Left lung (tissue), 10 donors: ENCODE results near the gene LSM2. TPM values are rescaled to one million over a fixed set of nuclear protein-coding genes. Genes with fewer than 3 reads are reported as not detected.

ENCODE experiments used
- ATAC-seq: fragments of 200-7000 bp; cut with Tn5 transposase; one replicate; pipeline ENCODE4 v1.9.1; 2020; ENCODE audit warnings: moderate library complexity
- DNase-seq, 4 donors: peaks; one replicate each; pipeline ENCODE4 v3.0.0-alpha.2; 2013 to 2020
- H3K27ac ChIP-seq, 2 donors: fragments of 200-600 bp; sonication (generic) in 1 of 2; one replicate each; pipeline versions ENCODE4 v1.5.0 to v1.8.0; 2020 to 2021
- H3K27me3 ChIP-seq, 2 donors: fragments of 200-600 bp; sonication (generic) in 1 of 2; one replicate each; pipeline versions ENCODE4 v1.5.0 to v1.8.0; 2020 to 2021
- H3K36me3 ChIP-seq, 2 donors: fragments of 200-600 bp; sonication (generic) in 1 of 2; one replicate each; pipeline versions ENCODE4 v1.5.0 to v1.8.0; 2020 to 2021
- H3K4me1 ChIP-seq, 2 donors: fragments of 200-600 bp; one replicate each; pipeline ENCODE4 v1.8.0; 2021
- H3K4me3 ChIP-seq, 2 donors: fragments of 200-600 bp; sonication (generic) in 1 of 2; one replicate each; pipeline versions ENCODE4 v1.5.0 to v1.8.0; 2020 to 2021; ENCODE audit warnings: mild to moderate bottlenecking in 1 of 2
- H3K9me3 ChIP-seq, 2 donors: fragments of 200-600 bp; sonication (generic) in 1 of 2; one replicate each; pipeline versions ENCODE4 v1.5.0 to v1.8.0; 2020 to 2021
- intact Hi-C, 2 donors: fragments of 100-400 bp; cut with DNase I; formaldehyde crosslinking; loops; one replicate each; pipeline versions ENCODE4 v1.11.2 to v1.14.2; 2022
- polyA plus RNA-seq, 6 donors: library from polyadenylated mRNA; unstranded; fragments of 120-200 nt; gene quantifications; one replicate each; pipeline ENCODE4 v1.2.1, GENCODE V29; 2013; ENCODE audit not compliant: insufficient read length in 6 of 6
- total RNA-seq, 2 donors: library from RNA; stranded (reverse); fragmentation: NEBNext Ultra II Directional; extraction: Animal tissue kit (Norgen Biotek cat#: 25700); gene quantifications; one replicate each; pipeline ENCODE4 v1.2.1, GENCODE V29; 2021
- TF ChIP-seq, protein P1 (sequence below), 2 donors: fragments of 200-600 bp; sonication (generic) in 1 of 2; IDR thresholded peaks; one replicate each; pipeline versions ENCODE4 v1.5.0 to v1.8.0; 2021; ENCODE audit warnings: antibody characterized with exemption in 2 of 2
- donor health status: DM: no; HTN: yes; CAD: no.
- donor health status: DM: no; HTN: no; CAD: no.

Gene LSM2
- total and polyA plus RNA-seq, 8 donors = 38.7 to 88.5 (median 81.7) TPM

- no peaks in the 10 kb centered on the region for H3K9me3 ChIP-seq
- no peaks in the 10 kb centered on the region for H3K27me3 ChIP-seq
- DNase-seq (peak in 1 of 4 donors; percentile 8), ATAC-seq (no peak)
- H3K4me3 ChIP-seq = no peak overlapping the region
- intact Hi-C loops = no loop called here
- TF ChIP-seq, protein P1, sequence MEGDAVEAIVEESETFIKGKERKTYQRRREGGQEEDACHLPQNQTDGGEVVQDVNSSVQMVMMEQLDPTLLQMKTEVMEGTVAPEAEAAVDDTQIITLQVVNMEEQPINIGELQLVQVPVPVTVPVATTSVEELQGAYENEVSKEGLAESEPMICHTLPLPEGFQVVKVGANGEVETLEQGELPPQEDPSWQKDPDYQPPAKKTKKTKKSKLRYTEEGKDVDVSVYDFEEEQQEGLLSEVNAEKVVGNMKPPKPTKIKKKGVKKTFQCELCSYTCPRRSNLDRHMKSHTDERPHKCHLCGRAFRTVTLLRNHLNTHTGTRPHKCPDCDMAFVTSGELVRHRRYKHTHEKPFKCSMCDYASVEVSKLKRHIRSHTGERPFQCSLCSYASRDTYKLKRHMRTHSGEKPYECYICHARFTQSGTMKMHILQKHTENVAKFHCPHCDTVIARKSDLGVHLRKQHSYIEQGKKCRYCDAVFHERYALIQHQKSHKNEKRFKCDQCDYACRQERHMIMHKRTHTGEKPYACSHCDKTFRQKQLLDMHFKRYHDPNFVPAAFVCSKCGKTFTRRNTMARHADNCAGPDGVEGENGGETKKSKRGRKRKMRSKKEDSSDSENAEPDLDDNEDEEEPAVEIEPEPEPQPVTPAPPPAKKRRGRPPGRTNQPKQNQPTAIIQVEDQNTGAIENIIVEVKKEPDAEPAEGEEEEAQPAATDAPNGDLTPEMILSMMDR (IDR thresholded peaks at IDR 0.05) = no peak
- H3K27ac ChIP-seq = peak overlapping the region in 1 of 2 donors; percentile 96
- H3K36me3 ChIP-seq = peaks cover 0 to 26% of the 10 kb centered on the region in 2 donors
- peaks cover 15 to 45% of the 10 kb centered on the region in 2 donors for H3K4me1 ChIP-seq
Observed at GRCh38 chr6:31797588-31797987, 9.2 kb downstream of the LSM2 start.

GRCh38 chr6:31796993-31797385 lies 9.8 kb downstream of the LSM2 start:
- DNase-seq (no peak), ATAC-seq (no peak)
- H3K9me3 ChIP-seq = no peaks in the 10 kb centered on the region
- intact Hi-C loops = no loop called here
- H3K27me3 ChIP-seq = no peaks in the 10 kb centered on the region
- peak overlapping the region; percentile 7 to 96 for H3K27ac ChIP-seq
- H3K36me3 ChIP-seq = peaks cover 0 to 26% of the 10 kb centered on the region in 2 donors
- TF ChIP-seq, protein P1 (IDR thresholded peaks at IDR 0.05) = no peak
- H3K4me1 ChIP-seq = peaks cover 15 to 45% of the 10 kb centered on the region in 2 donors
- no peak overlapping the region for H3K4me3 ChIP-seq

DNA sequence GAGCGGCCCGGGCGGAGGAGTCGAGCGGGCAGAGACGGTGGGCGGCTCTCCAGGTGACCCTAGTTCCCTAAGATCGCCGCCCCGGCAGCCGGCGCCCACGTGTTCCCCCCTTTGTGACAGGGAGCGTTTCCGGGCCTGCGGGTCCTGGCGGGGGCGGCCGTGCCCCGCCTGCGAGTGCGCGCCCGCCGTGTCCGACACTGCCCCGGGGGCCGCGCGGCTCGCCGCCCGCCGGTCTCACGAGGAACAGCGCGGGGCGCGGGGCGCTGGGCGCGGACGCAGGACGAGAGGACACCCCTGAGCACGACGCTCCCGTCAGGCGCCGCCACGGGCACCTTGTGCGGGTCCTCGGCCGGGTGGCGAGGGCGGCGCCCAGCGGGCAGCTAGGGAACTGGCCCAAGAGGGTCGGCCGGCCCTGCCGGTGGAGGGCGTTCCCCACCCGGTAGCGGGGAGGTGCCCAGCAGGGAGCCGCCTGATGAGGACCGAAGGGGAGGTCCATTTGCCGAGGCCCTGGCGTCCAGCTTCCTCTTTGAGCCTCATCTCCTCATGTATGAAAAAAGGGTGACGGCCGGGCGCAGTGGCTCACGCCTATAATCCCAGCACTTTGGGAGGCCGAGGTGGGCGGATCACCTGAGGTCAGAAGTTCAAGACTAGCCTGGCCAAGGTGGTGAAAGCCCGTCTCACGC lies 11.0 kb downstream of the LSM2 start, which contains the start of gene VARS1:
Gene VARS1 (minus strand): TSS at position 137 of the 683 bp plus-strand sequence. CDS start 535 bp downstream, outside the sequence.
- DNase-seq = peak; percentile 92 to 100 (median 94)
- Histone ChIP-seq H3K9me3 (no peaks in the 10 kb centered on the region), H3K27ac (peak within 1 kb of the TSS; percentile 93 to 96), H3K4me3 (peak within 1 kb of the TSS; percentile 90 to 97), H3K27me3 (no peaks in the 10 kb centered on the region), H3K36me3 (peaks cover 0 to 28% of the 10 kb centered on the region in 2 donors), H3K4me1 (peaks cover 15 to 45% of the 10 kb centered on the region in 2 donors)
- intact Hi-C loops = no loop called here
- TF ChIP-seq, protein P1 (IDR thresholded peaks at IDR 0.05) = peak; percentile 89 to 93
- ATAC-seq = peak; percentile 98

DNA sequence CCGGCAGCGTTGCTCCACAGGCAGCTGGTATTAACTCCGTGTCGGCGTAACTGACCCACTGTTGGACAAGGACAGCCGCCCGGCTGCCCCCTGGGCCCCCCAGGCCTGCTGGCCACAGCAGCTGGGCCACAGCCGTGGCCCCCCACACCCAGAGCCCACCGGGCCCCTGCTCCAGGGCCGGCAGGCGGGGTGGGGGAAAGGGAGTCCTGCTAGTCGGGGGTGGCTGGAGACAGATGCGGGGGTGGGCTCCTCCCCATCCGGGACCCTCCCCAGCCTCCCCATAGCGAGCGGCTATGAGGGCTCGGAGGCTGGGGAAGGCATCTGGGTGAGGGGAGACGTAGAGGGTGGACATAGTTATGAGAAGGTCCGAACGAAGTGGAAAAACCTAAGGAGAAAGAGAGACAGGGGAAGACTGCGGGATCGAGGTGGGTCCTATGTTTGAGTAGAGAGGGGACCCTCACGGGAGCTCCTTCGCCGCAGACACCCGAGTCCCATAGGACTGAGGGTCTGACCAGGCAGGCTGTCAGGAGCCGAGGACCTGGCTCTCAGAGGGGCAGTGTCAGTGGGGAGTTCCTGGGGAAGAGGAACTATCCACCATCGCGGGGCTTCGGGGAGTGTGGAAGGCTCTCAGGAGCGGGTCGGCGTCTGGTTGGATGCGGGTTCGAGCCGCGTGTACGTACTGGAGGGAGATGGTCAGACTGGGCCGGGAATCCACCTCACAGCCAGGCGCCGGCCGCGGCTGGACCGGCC lies 11.7 kb downstream of the LSM2 start:
- DNase-seq (peak in 3 of 4 donors; percentile 19 to 74 (median 53)), ATAC-seq (peak; percentile 16)
- Histone ChIP-seq H3K36me3 (peaks cover 0 to 36% of the 10 kb centered on the region in 2 donors), H3K27me3 (no peaks in the 10 kb centered on the region), H3K27ac (peak overlapping the region; percentile 93 to 96), H3K9me3 (no peaks in the 10 kb centered on the region), H3K4me3 (peak overlapping the region; percentile 90 to 97), H3K4me1 (peaks cover 15 to 45% of the 10 kb centered on the region in 2 donors)
- intact Hi-C loops = no loop called here
- TF ChIP-seq, protein P1 (IDR thresholded peaks at IDR 0.05) = no peak
